Upper lobe of left lung (tissue), 4 donors: ENCODE measurements around the gene IGFBP3.

Source experiments
- POLR2A ChIP-seq, 4 donors: fragments of 450-650 bp; IDR thresholded peaks; one replicate each; pipeline ENCODE4 v1.5.1; 2016 to 2017; ENCODE audit warnings: antibody characterized with exemption in 4 of 4, mild to moderate bottlenecking in 2 of 4
- TF ChIP-seq, protein P1 (sequence below), 6 experiments: fragments of 450-650 bp in 4 of 6; fragments of 200-600 bp in 2 of 6; sonication (generic) in 2 of 6; IDR thresholded peaks; one replicate each; pipeline ENCODE4 v1.5.1; 2016 to 2019; ENCODE audit warnings: antibody characterized with exemption in 6 of 6

DNA sequence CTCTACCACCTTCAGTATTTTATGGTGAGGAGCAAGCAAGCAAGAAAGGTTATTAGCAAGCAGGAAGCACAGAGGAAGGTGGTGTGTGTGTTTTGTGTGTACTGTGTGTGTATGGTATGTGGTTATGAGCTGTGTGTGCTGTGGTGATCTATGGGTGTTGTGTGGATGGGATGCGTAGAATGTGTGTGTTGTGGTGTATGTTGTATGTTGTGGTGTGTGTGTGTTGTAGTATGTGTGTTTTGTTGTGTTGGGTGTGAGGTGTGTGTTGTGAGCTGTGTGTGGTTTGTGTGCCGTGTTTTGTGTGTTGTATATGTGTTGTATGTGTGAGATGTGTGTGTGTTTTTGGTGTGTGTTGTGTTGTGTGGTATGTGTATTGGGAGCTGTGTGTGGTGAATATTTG is 16.8 kb upstream of the IGFBP3 start:
- TF ChIP-seq POLR2A (IDR thresholded peaks at IDR 0.05): no peak
- TF ChIP-seq, protein P1, sequence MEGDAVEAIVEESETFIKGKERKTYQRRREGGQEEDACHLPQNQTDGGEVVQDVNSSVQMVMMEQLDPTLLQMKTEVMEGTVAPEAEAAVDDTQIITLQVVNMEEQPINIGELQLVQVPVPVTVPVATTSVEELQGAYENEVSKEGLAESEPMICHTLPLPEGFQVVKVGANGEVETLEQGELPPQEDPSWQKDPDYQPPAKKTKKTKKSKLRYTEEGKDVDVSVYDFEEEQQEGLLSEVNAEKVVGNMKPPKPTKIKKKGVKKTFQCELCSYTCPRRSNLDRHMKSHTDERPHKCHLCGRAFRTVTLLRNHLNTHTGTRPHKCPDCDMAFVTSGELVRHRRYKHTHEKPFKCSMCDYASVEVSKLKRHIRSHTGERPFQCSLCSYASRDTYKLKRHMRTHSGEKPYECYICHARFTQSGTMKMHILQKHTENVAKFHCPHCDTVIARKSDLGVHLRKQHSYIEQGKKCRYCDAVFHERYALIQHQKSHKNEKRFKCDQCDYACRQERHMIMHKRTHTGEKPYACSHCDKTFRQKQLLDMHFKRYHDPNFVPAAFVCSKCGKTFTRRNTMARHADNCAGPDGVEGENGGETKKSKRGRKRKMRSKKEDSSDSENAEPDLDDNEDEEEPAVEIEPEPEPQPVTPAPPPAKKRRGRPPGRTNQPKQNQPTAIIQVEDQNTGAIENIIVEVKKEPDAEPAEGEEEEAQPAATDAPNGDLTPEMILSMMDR (IDR thresholded peaks at IDR 0.05): no peak
